HG03280 (cell line): Measurements from ENCODE around the gene TMEM184B.
"Not testable (repeated sequence)": the region's sequence is repeated elsewhere in the genome, so short reads cannot be mapped to it uniquely, and the experiment has no call there.

Source experiments
- ATAC-seq: cut with Tn5 transposase; IDR thresholded peaks from one replicate; pipeline ENCODE4 v1.9.1; 2021; ENCODE audit warnings: mild to moderate bottlenecking, moderate library complexity; ENCODE audit not compliant: unreplicated experiment

The TMEM184B gene

DNA sequence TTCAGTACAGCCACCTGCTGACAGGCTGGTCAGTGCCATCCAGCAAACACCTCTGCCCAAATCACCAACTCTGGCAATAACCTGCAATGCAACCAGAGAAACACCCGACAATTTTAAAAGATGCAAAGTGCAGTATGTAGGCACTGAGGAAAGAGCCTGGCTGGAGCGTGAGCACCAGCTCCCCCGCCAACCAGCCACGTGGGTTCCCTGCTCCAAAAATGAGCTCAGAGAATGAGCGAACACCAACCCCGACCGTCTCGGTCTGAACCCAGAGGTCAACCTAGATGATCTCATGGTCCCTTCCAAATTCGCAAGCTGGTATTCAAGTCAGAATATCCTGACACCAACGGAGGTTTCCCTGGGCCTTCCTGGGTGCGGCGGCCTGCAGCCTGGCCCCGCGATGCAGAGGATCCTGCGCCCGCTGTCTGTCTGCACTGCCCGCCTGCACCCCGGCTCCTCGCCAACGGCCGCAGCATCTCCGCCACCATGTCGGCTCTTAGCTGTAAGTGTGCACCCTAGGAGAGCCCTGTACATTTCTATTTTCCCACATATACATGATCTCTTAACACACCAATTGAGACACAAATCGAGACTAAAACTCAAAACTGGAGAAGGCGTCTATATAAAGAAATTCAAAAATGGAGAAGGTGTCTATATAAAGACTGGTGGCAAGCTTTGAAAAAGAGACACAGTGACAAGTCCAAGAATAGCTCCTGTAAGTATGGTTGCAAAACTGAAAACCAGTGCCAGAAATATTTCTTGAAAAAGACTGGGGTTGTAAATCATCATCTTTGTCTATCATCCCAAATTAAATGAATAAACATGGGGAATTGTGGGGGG is 22.8 kb downstream of the TMEM184B start:
- no peak for ATAC-seq

DNA sequence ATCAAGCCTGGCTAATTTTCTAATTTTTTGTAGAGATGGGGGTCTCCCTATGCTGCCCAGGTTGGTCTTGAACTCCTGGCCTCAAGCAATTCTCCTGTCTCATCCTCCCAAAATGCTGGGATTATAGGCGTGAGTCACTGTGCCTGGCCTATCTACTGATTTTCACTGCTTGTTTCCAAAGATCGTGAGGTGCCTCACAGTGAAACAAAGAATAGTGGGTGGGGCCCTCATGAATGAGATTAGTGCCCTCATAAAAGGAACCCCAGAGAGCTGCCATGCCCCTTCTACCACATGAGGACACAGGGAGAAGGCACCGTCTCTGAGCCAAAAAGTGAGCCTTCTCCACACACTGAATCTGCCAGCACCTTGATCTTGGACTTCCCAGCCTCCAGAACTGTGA is 23.5 kb downstream of the TMEM184B start:
- no peak for ATAC-seq

DNA sequence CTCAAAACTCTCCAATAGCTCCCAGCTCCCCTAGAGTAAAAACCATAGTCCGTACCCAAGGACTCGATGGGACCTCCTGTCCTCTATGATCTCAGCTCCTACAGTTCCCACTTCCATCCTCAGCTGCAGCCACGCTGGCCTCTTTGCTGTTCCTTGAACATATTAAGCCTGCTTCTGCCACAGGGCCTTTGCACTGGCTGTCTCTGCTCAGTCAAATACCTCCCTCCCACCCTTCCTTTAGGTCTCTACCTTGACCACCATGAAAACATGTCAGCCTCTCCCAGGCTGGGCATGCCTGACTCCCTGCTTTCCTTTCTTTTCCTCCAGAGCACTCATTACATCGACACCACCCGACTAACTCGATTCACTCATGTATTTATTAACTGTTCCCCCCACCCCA is 24.5 kb downstream of the TMEM184B start:
- no peak for ATAC-seq

DNA sequence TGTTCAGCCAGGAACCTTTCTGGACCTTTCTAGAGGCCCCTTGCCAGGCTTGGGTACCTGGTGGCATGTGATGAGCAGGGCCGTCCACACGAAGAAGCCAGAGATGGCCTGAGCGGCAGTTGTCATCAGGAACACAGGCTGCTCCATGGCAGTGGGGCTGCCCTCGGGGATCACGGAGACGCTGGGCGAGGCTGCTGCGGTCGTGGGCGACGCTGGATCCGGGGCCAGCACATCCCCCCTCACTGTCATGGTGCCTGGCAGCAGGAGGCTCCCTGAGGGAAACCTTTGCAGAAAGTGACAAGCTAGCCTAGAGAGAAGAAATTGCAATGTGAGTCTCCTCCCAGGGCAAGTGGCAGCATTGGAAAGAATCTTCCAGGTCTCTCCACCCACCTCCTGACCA is 25.1 kb downstream of the TMEM184B start:
- no peak for ATAC-seq

DNA sequence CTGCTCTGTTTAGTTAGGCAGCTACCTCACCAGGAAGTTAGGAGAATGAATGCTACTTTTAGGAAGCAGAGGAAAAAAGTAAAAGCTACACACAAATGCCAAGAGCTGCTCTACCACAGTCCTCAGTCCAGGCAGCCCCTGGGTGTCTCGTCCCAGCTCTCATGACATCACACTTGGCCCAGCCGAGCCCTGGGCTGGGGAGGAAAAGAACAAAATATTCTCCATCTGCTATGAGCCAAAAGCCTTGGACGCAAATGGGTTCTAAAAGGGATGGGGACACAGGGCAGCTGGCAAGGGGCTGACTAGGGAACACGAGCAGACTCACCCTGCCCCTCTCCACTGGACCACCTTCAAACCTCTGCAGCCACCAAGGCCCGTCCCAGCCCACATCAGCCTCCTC is 26.1 kb downstream of the TMEM184B start:
- ATAC-seq, result no peak

DNA sequence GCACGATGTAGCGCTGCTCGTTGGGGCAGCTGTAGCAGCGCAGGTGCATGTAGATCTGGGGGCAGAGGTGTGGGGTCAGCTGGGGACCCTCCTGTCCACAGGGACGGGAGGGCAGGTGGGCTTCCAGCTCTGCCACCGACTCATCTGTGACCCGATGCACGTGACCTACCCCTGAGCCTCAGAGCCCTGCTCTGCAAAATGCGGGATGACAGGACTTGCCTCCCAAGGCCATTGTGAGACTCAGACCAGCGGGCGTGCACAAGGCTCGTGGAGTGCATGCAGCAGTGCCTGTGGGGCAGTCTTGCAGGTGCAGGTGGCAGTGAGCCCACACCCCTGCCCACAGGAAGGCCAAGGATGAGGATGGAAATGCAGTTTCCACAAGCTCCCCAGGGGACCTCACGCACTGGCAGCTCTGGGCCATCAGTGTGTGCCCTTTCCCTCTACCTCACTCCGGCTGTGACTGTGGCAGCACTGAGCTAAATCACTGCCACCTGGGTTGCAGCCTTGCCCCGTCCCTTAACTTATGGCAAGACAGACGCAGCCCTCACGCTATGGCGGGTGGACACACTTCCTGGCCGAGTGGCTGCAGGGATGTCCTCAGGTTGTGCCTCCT is 26.7 kb downstream of the TMEM184B start:
- no peak for ATAC-seq

DNA sequence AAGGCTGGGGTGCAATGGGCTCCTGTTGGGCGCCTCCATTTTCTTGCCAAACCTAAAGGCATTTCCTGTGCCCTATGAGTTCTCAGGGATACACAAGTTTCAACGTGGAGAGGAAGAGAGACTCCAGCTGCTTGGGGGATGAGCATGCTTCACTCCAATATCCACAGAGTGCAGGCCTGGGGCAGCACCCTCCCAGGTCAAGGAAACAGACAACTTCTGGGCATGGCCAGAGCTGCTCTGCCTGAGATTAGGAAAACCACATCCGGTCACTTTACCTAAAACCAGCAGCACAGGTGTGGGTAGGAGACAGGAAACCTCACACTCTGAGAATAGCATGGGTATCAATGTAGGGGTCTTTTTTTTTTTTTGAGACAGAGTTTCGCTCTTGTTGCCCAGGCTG is 28.7 kb downstream of the TMEM184B start:
- no peak for ATAC-seq

DNA sequence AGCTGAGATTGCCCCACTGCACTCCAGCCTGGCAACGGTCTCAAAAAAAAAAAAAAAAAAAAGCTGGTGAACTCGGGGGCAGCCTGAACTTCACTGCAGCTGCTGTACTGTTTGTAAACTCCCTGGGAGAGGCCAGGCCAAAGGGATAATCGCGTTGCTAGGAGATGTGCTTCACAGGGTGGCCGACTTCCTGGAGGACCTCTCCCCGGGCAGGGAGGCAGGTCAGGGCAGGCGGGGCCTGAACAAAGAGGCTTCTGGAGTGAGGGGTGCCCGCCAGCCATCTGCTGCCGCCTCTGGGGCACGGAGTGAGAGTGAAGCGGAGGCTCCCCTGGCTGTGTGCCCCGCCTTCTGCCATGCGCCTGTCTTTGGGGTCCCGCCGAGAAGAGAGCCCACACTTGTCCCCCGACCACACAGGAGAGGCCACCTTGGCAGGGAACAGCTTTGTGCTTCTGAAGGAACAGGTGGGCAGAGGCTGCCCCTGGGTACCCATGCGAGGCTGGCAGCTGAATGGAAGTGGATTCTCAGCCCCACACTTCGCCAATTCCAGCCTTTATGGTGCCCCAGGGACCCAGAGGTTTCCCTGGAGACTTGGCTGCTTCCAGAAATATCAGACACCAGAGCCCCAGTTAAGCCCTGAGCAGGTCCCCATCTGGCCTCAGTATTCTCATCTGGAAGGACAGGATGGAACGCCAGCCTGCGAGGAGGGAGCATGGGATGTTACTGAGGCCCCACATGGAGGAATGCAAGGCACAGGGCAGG is 29.6 kb downstream of the TMEM184B start:
- ATAC-seq, result no peak

DNA sequence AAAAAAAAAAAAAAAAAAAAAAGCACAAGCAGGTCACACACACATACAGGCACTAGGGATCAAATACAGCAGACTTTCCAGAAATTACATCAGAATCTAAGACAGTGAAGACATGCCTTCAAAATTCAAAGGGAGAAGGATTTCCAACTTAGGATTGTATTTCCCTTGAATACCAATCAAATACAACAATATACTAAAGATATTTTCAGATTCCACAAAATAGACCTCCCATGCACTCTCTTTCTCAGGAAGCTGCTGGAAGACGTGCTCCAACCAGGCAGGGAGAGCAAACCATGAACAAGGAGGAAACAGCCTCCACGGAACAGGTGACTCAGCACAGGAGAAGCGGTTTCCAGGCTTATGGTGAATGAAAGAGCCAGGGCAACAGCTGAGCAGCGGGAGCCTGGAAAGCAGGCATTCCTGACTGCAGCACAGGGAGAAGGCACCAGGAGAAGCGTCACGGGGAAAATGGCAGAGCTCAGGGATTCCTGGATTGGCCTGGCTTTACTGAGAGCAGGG is 32.0 kb downstream of the TMEM184B start:
- ATAC-seq, result no peak

DNA sequence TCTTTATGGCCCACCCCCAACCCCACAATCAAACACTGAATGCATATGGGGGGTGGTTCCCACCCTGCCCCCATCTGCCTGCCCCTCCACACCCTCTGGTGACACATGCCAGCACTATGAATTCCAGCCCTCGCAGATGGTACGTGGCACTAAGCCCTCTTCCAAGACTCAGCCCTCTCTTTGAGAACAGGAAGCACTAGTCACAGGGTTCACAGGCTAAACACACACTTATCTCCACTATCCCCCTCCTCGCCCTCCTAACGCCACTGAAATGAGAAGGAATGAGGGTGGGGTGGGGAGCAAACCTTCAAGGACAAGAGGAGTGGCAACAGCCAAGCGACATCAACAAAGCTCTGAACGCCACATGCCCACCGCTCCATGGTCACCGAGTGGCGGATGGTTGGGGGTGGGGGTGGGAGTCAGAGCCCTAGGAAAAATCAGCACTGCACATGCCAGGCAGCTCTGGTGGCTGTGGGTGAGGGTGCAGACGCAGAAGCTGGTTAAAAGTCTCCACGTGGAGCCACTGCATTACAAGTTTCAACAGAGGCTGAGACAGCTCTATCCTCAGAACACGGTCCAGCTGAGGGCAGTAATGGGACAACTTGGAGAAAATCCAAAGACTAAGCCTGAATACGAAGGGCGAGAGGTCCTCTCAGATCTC is 33.6 kb downstream of the TMEM184B start:
- no peak for ATAC-seq

DNA sequence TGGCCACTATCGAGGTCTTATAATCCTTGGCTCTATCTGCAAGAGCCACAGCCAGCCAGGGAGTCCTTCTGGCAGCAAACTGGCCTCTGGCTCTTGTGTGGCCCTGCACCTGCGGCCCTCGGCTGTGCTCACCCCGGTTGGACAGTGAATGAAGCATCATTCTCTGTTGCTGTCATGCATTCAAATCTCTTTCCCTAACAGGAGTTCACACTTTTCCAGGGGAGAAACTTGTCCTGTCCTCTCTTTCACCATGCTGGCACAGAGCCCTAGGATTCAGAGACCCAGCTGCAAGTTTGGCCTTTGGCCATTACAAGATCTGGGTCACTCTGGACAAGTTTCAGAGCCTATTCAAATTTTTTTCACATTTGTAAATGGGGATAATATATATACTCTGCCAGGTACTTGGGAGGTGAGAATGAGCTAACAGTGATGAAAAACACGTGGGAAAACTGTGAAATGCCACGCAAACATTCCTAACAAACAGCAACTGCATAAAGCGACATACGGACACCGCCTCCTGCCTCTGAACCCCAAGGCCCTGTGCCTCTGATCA is 34.2 kb downstream of the TMEM184B start:
- no peak for ATAC-seq

DNA sequence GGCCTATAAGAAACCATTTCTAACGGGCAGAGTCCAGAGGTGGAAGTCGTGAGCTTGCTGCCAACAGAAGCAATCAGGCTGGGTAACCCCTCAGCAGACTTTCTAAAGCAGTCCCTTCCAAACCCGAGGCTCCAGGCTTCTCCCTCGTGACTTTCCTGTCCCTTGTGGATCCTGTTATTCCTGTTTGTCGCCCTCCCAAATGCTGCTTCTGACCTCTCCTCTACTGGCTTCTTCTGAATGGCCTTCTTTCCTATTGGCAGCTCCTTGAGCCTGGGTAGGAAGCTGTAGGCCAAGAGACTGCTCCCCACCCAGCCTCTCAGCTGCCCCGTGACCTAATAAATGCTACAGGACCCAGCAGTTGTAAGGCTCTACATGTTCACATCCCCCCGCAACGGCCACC is 36.0 kb downstream of the TMEM184B start:
- ATAC-seq, result no peak

DNA sequence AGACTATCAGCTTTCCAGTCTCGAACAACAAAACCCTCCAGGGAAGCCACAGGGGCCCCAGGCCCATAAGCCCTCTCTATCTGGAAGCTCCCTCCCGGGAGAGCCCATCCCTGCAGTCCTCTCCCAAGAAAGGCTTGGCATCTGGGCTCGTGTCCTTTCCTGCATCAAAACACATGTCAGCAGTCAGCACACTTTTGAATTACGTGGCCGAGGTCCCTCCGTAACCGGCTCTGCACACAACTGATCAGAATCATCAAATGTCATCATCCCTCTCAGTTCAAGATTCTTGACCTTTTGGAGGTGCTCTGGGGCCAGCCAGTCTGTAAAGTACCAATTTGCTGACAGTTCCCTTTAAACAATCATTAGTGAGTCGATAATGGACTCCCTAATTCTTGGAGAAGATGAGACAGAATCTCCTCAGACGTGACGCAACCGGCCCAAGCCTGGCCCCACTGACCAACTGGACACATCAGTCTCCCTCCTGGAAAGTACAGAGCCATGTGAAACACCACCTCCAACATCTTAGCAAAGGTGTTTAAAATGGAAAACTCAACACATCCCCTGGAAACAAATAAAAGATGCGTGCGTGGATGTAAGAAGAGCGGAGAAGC is 37.5 kb downstream of the TMEM184B start:
- ATAC-seq, result no peak

DNA sequence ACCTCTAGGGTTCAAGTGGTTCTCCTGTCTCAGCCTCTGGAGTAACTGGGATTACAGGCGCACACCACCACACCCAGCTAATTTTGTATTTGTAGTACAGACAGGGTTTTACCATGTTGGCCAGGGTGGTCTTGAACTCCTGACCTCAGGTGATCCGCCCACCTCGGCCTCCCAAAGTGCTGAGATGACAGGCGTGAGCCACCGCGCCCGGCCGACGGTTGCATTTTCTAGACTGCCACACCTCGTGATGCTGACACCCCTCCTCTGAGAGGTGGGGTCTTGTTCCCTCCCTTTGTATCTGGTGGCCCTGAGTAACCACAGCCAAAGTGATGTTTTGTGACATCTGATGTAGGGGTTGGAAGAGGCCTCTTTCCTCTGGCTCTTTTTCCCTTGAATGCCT is 39.0 kb downstream of the TMEM184B start:
- ATAC-seq, result not testable (repeated sequence)

DNA sequence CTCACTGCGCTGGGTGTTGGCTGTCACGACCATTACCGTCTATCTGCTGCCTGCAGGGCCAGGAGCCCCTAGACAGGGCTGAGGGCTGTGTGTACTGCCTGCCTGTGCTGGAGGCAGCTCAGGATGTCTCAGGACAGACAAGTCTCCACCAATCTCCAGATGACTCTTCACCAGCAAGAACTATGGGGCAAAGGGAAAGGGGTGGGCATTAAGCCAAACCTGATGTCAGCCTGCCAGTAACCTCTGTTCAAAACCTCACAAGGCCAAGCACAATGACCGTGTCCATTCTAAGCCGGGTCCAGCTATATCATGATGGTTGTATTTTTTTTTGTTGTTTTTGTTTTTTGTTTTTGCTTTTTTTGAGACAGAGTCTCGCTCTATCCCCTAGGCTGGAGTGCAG is 39.4 kb downstream of the TMEM184B start:
- ATAC-seq, result no peak

DNA sequence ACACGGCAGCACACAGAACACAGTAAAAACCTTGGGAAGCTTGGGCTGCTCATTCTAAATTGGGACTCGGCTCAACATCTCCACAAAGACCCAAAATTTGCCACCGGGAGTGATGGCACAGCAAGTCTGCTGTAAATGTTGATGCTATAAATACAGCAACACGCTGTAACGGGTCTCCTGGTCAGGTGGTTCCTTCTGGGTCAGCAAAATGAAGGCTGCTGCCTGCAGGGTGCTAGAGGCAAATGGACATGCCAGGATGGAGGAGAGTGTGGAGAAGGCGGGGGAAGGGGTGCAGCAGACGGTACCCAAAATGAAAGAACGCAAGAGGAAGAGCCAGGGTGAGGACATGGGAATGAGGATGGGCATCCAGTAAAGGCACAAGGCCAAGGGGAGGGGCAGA is 40.6 kb downstream of the TMEM184B start:
- ATAC-seq, result no peak

DNA sequence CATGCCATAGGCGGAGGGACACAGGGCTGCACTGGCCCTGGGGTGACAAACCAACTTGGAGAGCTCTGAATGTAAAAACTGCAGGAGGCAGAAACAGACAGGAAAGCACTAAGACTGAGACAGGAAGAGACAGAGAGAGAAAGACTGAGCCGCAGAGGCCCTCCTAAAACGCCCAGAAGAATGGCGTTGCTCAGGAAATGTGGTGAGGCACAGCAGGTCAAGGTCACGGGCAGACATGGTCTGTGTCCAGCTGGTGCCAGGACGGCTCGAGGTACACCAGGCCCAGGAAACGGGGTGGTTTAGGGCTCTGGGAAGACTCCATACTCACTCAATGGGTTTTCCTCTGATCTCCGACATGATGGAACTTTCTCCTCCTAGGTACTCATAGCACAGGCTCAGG is 41.9 kb downstream of the TMEM184B start:
- ATAC-seq, result no peak

DNA sequence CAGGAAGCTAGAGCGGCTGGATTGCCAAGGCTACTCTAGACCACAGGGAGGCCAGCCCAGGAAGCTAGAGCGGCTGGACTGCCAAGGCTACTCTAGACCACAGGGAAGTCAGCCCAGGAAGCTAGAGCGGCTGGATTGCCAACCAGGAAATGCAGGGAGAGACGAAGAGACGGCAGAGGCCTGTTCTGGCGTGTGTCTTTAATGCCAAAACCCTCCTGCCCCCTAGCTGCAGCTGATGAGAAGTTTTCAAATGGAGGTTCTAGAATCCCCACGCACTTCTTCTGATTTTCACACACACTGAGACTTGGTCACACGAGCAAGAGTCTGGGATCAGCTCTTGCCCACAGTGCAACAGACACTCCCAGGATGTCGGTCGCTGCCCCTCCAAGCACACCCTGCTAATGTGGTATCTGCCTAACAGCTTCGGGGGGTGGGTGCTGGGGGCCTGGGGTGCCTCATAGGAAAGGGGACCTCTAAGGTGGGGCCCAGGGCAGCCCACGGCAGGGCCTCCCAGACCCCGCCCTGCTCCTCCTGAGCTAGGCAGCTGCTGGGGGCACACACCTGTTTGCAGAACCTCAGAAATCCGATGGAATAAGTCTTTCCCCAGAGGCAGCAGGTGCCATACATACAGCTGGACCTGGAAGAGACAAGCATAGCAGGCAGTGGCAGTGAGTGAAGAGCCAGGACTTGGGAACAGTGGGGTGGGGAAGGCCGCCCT is 42.5 kb downstream of the TMEM184B start:
- no peak for ATAC-seq

DNA sequence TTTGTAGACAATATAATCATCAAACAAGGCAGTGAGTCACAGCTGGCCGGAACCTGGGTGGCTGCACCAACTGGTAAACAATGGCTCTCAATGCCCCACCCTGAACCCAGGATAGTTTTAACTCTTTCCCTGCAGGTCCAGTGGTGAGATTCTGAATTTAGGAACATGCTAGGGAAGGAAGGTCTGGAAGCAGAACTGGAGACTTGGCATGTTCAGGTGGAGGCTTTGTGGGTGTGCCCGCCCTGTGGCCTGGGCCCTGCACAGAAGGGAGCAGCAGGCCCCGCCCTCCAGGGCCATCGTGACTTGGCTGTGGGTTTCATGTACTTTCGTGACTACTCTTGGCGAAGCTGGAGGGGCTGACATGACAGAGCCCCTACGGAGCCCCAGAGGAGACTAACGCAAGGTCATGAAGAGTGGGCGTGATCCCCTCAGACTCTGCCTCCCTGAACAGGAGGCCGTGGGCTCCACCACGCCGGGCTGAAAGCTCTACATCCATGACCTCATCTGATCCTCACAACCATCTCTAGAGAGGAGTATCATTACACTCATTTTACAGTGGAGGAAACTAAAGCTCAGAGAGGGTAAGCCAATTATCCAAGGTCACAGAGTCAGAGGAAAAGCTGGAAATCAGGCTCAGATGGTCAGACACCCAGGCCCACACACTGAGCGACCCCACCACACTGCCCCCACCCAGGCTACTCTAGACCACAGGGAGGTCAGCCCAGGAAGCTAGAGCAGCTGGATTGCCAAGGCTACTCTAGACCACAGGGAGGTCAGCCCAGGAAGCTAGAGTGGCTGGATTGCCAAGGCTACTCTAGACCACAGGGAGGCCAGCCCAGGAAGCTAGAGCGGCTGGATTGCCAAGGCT is 43.7 kb downstream of the TMEM184B start:
- ATAC-seq, result no peak
